ENCODE results near the gene MGAM2. TPM values are rescaled to one million over a fixed set of nuclear protein-coding genes. Genes with fewer than 3 reads are reported as not detected.

The MGAM2 gene
- total RNA-seq, 1 experiment from 2014 or later, result 0.05 TPM

- DNase-seq (ENCODE audit: low read depth), result no peak
Measured at GRCh38 chr7:142120524-142120923, 9.0 kb downstream of the MGAM2 start.

GRCh38 chr7:142123184-142123583, 11.7 kb downstream of the MGAM2 start:
- DNase-seq (ENCODE audit: low read depth), result no peak

GRCh38 chr7:142125256-142125955, 13.9 kb downstream of the MGAM2 start:
- DNase-seq (ENCODE audit: low read depth), result no peak

- no peak for DNase-seq (ENCODE audit: low read depth)
Measured at GRCh38 chr7:142130267-142130666, 18.7 kb downstream of the MGAM2 start.

- no peak for DNase-seq (ENCODE audit: low read depth)
Measured at GRCh38 chr7:142131439-142132185, 20.1 kb downstream of the MGAM2 start.

- DNase-seq (ENCODE audit: low read depth), result no peak
Measured at GRCh38 chr7:142133731-142134148, 22.2 kb downstream of the MGAM2 start.

GRCh38 chr7:142134909-142135308, 23.4 kb downstream of the MGAM2 start:
- DNase-seq (ENCODE audit: low read depth), result no peak

GRCh38 chr7:142138996-142139395, 27.5 kb downstream of the MGAM2 start:
- DNase-seq (ENCODE audit: low read depth), result no peak

- no peak for DNase-seq (ENCODE audit: low read depth)
Measured at GRCh38 chr7:142139597-142140400, 28.3 kb downstream of the MGAM2 start.

- DNase-seq (ENCODE audit: low read depth), result no peak
Measured at GRCh38 chr7:142140401-142140959, 29.0 kb downstream of the MGAM2 start.

GRCh38 chr7:142142702-142143101, 31.2 kb downstream of the MGAM2 start:
- no peak for DNase-seq (ENCODE audit: low read depth)

- no peak for DNase-seq (ENCODE audit: low read depth)
Measured at GRCh38 chr7:142146124-142146523, 34.6 kb downstream of the MGAM2 start.

GRCh38 chr7:142150356-142150755, 38.8 kb downstream of the MGAM2 start:
- DNase-seq (ENCODE audit: low read depth), result no peak

- no peak for DNase-seq (ENCODE audit: low read depth)
Measured at GRCh38 chr7:142150869-142151268, 39.4 kb downstream of the MGAM2 start.

GRCh38 chr7:142152076-142152475, 40.6 kb downstream of the MGAM2 start:
- no peak for DNase-seq (ENCODE audit: low read depth)

- peak; percentile 27 for DNase-seq (ENCODE audit: low read depth)
Measured at GRCh38 chr7:142153400-142153799, 41.9 kb downstream of the MGAM2 start.

- DNase-seq (ENCODE audit: low read depth), result no peak
Measured at GRCh38 chr7:142158736-142159496, 47.4 kb downstream of the MGAM2 start.

GRCh38 chr7:142161921-142162320, 50.4 kb downstream of the MGAM2 start:
- DNase-seq (ENCODE audit: low read depth), result no peak

- no peak for DNase-seq (ENCODE audit: low read depth)
Measured at GRCh38 chr7:142168746-142169145, 57.2 kb downstream of the MGAM2 start.

- DNase-seq (ENCODE audit: low read depth), result no peak
Measured at GRCh38 chr7:142172932-142173331, 61.4 kb downstream of the MGAM2 start.

- DNase-seq (ENCODE audit: low read depth), result no peak
Measured at GRCh38 chr7:142174441-142174840, 62.9 kb downstream of the MGAM2 start.
